ENCODE measurements around the gene CIBAR2.

CIBAR2 gene

DNA sequence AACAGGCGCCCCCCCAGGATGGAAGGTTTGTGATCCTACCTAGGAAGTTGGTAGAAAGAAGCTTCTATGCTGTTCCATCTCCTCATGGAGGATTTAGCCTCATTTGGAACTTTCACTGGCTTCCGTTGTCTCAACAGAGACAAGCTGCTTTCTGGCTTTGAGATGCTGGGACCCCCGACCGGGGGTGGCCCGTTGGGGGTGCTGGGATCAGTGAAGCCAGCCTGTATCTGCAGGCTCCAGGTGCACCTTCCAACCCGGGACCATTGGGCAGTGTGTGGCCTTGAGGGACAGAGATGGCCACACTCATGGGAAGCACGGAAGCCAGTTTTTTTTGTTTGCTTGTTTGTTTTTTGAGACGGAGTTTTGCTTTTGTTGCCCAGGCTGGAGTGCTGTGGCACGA lies 15.4 kb downstream of the CIBAR2 start:
- DNase-seq: no peak

DNA sequence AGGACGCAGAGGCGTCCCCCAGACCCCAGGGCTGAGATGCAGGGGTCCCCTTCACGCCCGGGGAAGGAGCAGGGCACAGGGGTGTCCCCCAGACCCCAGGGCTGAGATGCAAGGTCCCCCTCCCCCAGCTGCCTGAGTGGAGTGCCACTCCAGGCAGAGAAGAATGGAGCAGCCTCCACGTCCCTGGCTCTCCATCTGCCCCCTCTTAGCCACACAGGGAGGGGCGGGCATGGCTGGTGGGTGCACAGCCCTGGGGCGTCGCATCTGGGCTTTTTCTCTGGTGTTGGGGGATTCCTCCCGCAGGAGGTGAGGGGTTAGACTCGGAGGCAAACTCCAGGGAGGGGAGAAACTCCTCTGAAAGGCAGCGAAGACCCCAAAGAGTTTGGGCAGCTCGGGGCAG lies 17.5 kb downstream of the CIBAR2 start:
- DNase-seq: no peak

DNA sequence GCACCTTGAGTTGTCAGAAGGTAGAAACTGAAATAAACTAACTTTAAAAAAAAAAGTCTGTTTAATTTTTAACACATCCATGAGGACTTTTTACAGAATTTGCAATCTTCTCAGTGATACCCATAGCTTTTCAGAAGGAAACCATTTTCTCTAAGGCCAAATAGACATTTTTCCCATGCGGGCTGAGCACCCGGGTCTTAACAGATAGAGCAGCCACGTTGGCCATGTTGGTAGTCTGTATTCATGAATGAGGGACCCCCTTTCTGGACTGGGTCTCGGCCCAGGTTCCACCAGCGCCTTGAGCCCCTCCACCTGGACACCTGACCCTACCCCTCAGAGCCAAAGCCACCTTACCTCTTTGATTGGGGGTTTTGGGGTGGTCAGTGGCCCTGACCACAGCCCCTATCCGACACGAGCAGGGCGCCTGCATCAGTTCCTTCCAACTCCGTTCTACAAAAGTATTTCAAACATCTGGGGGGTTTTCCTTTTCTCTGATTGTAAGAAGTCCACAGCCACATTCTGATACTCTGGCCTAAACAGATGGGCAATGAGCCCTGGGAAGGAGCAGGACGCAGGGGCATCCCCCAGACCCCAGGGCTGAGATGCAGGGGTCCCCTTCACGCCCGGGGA lies 18.0 kb downstream of the CIBAR2 start:
- DNase-seq: no peak

DNA sequence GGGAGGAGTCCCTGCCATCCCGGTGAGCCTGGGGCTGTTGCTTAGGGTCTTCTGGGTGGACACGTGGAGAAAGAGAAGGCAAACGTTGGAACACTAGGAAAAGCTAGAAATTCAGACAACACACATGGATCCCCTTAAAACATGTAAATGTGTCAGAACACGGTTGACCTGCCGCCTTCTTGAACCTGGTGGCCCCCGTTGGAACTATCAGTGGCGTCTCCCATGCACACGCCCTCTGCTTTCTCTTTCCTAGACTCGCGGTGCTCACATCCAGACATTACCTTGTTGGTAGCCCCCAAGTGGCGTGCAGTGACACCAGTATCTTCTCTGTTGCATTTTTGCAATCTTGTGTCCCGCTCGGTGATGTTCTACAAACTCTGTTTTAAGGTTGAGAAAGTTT lies 18.6 kb downstream of the CIBAR2 start:
- no peak for DNase-seq

DNA sequence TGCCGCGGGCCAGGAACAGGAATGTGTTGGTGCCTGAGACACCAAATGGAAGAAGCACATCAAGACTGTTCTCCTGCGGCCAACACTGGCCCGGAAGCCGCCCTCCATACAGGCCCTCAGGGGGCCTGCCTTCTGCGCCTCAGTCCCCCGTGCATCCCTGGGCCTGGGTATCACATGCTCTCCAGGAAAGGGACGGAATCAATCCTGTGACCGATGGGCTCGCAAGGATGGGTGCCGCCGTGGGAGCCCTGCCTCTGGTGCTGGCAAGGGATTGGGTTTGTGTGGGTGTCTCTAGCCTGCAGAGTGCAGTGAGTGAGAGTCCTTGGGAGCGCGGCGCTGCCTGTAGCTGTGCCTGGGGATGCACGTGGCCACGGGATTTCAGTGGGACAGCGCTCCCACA lies 19.4 kb downstream of the CIBAR2 start:
- DNase-seq: no peak

DNA sequence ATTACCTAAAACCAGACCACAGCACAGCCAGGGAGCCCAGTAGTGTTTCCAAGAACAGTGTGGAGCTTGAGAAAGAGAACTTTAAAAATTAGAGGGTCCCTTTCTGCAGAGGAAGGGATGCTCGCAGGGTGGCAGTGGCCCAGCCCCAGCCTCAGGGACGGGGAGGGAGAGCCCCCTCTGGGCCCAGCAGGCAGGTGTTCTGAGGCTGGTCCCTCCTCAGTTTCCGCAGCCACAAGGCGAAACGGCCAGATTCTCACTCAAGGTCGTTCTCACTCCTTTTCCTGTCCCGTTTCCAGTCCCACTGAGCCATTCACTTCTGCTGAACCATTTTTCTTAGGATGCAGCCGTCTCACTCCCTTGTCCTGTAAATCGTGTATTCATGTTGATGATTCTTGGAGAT lies 20.0 kb downstream of the CIBAR2 start:
- DNase-seq: no peak

DNA sequence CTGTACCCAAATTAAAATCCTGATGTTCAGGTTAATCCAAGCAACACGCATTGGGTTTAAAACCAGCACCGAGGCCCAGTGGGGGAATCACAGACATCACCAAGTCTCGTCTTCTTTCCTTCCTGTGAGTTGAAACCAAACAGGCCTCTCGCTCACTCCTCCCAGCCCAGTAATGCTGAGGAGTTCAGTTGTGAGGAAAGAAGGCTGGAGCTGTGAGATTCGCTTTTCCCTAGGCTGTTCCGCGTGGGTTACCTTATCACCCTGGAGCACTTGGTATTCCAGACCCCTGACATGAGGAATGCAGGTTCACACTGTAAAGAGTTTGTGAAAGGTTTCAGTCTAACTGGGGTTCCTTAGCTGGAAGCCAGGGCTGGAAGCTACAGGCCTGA lies 20.8 kb downstream of the CIBAR2 start:
- DNase-seq: no peak

DNA sequence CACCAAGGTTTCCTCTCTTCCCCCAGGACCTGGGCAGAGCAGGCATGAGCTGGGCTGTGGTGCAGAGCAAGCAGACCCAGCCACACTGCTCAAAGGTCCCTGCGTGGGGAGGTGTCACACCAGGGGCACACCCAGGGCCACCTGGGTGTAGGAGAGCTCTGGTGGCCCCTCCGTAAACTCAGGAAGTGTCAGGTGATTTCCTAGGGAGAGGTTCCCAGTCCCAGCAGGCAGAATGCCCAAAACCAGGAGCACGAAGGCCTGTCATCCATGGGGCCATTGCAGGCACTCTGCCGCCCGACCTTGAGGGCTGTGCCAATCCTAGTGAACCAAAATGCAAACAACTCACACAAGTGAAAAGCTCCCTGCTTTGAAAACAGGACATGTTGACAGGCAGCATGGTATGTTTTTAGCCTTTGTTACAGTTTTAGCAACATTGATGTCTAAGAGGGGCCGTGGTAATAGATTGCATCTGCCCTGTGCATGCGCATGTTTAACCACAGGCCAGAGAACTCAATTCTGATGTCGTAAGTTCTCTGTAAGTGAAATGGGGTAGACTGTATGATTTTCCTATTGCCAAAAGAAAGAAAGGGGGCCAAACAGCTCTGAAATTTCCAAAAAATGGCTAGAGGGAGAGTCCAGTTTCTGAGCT lies 21.3 kb downstream of the CIBAR2 start:
- no peak for DNase-seq

DNA sequence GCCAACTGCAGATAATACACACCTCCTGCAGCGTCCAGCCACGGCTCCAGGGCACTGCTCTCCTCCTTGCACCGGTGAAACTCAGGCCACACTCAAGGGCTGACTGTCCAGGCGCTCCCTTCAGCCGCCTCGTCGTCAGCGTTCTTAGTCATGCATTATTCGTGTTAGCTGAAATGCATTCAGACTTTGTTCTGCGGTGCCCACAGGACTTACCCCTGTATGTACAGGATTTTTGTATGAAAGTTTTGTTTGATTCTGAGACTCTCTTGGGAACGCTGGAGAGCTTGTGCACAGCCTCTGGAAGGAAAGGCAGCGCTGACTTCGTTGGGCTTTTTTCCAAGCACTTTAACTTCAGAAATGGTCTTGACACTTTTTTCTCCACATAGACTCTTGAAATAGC lies 22.1 kb downstream of the CIBAR2 start:
- DNase-seq: no peak

DNA sequence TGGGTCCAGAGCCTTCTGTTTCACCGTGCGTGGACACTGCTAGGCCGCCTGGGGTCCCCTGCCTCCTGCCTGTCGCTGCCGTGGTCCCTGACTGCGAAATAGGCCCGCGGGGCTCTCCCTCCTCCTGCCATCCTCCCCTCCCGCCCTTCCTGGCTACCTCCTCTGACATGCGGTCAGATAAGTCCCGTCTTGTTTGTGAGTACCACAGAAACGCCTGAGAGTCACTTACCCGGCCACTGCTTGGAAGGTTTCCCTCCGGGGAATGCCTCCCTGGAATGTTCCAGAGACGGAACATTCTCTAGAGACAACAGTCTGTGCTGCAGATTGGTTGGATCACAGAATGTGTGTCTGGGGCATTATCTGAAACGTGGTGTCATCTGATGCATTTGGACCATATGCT lies 22.7 kb downstream of the CIBAR2 start:
- no peak for DNase-seq

DNA sequence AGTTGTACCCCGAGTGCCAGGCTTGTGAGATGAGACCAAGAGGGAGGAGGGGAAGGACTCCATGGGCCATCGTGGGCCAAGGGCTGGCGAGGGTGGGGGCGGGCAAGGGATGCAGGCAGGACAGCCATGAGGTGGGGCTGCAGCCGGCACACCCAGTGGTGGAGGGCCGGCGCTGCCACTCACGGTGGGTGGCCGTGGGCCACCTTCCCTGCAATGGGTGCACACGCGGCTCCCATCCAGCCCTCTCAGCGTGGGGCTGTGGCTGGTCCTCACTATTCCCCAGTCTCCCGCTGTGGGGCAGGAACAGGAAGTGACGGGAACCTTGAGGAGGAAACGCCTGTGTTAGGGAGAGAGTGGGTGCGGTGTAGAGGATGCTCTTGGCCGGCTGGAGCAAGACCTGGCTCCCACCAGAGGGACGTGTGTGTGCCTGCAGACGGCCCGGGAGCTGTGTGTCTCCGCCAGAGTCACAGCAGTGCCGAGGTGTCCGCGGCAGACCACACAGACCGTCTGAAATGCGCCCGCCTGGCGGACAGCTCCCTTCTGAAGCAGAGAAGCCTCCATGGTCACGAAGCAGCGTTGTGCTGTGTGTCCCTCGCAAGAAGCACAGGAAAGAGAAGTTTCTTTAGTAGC lies 23.6 kb downstream of the CIBAR2 start:
- no peak for DNase-seq

DNA sequence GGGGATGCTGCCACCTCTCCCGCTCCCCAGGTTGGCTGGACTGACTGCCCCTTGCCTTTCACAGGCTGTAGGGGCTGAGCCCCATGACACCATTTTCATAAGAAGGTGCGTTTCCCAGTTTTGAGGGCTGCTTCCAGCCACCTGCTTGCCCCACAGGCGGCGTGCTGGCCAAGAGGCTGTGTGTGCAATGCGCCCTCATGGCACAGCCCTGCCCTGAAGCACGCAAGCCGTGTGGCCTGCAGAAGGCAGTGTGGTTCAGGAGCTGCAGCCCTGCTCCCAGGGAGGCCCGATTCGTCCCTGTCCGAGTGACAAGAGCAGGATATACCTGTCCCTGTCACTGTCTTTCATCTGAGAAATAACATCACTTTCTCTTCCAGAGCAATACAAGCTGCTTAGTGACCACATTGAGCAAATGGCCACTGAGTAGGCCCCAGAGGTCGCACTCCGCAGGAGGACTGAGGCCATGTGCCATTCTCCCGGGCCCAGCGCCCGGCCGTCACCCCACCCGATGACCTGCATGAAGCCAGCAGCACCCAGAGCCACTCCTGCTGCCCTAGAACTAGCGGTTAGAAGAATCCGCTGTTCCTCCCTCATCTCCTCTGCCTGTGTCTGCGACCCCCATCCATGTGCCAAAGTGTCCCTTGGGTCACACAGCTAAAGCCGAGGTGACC lies 24.2 kb downstream of the CIBAR2 start:
- no peak for DNase-seq

DNA sequence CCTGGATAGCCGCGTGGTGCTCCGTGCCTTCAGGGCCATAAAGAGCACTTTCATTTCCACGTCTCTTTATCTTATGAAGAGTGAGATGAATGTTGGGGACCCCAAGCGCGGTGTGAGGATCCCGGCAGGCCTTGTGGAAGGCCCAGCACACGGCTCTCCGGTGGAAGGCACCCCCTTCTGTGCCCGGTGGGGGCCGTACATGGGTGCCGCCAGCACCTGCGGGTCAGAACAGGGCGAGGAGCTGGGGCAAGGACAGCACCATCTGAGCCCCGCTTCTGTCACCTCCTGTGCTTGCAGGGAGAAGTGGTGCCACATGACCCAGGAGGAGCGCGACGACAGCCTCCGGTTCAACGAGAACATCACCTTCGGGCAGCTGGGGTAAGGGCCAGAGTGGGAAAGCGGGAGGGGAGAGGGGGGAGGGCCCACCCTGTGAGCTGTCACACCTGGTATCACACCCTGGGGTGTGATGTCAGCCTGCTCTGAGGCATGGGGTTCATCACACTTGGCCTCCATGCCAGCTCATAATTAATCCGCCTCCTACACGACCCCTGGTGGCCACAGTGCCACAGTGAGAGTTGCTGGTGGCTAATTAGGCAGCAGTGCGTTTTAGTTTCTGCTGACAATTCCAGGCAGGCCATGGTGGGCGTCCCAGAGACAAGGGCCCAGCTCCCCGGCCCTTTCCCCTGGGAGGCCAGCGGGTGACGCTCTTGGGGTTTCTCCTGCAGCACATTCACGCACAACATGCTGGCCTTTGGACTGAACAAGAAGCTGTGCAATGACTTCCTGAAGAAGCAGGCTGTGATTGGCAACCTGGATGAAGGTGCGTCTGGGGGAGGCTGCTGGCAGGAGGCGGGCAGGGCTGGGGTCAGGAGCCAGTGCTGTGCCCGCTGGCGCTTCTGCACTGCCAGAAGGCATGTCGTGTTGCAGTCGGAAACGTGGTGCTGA lies 25.7 kb downstream of the CIBAR2 start:
- no peak for DNase-seq

DNA sequence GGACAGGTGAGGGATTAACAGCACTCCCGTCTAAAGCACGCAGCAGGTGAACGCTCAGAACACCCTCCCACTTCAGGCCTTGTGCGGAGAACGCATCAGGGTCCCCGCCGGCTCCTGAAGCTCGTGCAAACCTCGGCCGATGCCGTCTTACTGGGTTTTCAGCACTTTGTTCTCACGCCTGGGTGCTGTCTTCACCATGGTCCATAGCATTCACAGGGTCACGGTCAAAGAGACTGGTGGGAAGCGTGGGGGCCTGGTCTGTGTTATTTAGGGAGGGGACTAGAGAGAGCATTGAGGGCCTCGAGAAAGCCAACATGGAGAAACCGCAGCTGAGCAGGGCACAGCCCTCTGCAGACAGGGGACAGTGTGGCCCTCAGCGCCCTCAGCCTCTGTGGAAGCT lies 26.6 kb downstream of the CIBAR2 start:
- DNase-seq: no peak

DNA sequence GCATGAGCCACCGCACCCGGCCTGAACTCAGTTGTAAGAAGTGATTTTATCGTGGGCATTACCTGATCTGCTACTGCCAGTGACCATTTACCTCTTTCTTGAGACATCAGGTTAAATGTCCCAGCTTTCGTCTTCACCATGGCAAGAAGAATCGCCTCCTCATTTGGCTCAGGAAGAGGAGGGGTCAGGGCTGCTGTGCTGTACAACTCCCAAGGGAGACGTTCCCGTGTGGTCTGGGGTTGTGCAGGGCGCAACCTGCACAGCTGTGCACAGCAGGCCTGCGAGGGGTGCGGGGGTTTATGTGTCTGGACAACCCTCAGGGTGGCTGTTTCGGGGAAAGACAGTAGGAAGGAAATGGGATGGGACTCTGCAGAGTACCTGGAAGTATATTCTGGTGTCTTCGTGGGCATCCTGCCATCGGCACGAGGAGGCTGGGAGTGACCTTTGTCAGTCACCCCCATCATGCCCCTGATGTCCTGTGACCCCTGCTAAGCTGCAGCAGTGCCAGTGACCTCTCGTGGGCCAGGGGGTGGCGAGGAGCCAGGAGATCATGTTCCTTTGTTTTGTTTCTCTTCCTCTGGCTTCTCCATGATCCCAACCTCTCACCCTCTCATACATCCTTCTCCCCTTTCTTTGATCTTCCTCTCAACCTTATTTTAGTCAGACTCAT lies 27.3 kb downstream of the CIBAR2 start:
- no peak for DNase-seq

DNA sequence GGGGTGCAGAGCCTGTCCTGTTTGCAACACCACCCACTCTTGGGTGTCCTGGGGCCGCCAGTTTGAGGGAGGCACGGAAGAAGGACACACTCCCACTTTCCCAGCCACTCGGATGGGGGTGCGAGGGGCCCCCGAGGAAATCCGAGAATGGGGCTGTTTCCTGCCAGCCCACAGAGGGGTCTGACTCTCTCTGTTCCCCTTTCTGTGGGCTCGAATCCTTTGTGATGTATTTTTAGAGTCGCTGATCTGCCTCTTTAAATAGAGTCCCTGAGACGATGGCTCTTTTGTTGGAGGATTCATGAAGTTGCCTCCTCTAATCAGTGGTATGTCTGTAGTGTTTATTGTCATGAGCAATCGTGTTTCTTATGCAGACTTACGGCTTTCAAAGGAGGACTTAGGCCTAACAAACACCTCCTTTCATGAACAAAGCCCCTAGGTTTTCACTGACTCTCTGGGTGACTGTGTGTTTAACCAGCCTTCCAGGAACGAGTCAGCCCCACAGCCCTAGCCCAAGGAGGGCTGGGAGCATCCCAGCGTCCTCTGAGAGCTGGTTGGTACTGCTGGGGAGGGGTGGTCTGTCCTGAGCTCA lies 29.1 kb downstream of the CIBAR2 start:
- DNase-seq: no peak

DNA sequence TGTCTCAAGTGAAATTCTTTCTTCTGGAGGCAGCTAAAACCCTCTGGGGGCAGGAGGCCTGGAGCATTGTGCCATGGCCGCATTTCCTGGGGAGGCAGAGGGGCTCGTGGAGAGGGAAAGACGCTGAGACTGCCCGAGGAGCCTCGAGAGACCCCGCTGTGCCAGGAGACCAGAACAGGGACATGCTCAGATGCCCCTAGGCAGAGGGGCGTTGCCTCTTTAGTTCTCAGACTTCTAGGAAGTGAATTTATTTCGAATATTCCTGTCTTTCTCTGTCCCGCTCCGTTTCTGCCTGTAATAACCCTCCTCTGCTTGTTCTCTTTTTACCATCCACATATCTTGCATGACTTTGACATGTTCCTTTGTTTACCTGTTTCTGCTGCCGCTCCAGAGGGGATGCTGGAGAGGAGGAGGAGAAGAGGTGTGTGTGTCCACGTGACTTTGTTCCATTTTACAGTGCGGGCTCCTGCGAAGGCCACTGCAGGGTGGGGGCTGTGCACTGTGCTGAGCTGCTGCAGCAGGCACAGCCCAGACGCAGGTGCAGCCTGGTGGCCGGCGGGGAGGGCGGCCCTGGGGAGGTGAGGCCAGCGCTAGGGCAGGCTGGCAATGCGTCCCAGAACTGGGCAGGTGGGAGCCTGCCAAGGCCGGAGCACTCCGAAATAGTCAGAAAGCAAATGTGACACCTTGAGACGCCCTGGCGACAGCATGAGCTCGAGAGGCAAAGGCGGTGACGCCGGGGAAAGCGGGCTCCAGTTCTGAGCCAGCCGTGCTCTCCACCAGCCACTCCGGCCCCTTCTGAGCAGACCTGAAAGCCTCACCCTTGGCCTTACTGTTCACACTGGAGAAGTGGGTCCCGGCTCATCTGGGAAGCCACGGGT lies 29.9 kb downstream of the CIBAR2 start:
- no peak for DNase-seq

DNA sequence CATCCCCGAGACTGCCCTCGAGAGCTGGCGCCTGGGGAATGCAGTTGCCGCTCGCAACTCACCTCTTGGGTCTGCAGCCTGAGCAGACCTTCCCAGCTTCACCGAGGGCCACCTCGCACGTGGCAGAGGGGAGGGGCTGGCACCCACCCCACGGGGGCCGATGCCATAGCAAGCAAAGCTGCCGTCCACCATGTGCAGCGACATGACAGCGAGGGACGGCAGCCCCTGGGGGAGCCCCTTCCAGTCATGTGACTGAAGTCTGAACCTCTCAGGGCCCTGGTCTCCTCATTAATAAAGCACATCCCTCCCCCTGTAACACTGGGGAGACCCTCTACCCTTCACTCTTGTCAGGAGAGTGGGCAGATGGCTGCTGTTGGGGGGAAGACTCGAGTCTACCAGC lies 30.5 kb downstream of the CIBAR2 start:
- no peak for DNase-seq

DNA sequence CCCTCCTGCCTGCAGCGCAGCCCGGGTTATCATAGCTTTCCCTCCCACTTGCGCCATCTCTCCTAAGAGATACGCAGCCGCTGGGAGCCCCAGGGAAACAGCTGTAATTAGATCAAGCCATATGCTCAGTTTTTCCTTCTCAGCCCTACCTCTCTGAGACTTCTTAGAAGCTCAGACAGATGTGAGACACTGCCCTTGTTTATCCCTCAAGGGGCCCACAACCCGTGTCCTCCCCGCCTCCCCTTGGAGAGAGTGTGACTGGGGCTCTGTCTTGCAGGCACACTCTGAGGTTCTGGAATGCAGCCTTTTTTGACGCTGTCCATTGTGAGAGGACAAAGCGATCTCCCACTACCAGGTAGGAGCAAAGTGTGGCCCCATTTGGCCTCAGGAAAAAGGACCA lies 31.2 kb downstream of the CIBAR2 start:
- DNase-seq: no peak

DNA sequence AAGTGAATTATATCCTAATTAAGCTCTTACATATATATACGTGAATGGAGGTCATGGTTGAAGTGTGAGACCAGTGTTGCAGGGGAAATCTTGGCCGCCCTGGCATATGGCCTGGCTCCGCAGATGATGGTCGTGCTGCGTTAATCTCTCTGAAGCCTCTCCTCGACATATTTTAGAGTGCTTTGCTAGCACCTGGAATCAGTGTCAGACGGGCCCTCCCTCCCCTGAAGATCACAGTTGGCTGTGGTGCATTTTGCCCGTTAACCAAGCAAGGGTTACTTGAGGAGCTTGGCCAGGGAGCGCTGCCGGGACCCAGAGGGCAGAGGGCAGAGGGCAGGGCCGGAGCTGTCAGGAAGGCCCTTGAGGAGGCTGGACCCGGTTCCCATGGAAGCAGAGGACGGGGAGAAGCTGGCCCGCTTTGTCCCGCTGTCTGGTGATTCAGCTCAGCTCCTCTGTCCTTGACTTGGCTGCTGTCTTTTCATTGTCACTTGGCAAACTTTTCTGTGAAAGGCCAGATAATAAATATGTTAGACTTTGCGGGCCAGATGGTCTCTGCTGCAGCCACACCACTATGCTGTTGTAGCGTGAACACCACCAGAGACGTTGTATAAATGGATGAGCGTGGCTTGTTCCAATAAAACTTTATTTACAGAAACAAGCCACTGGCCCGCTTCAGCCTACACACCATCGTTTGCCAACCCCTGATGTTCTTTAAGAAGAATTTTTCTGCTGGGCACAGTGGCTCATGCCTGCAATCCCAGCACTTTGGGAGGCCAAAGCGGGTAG lies 32.3 kb downstream of the CIBAR2 start:
- DNase-seq: no peak

All from NCI-H1417 treated with DMSO at 0.1 percent for 48 hours (cell line).